Nephron (organoid): ENCODE results near the gene CCR5AS.

Experiments
- H3K27ac Mint-ChIP-seq, 3 experiments: 2 replicates each; pipeline ENCODE4 v1.8.0; 2020; ENCODE audit warnings: mixed read lengths in 3 of 3, mild to moderate bottlenecking in 2 of 3, moderate library complexity in 1 of 3
- H3K27me3 Mint-ChIP-seq: 2 replicates; pipeline ENCODE4 v1.8.0; 2021; ENCODE audit warnings: low read depth, mild to moderate bottlenecking, moderate library complexity, mixed read lengths
- H3K36me3 Mint-ChIP-seq: 2 replicates; pipeline ENCODE4 v1.8.0; 2020; ENCODE audit warnings: low read depth, mixed read lengths
- H3K4me1 Mint-ChIP-seq: 2 replicates; pipeline ENCODE4 v1.8.0; 2020; ENCODE audit warnings: mixed read lengths
- H3K4me3 Mint-ChIP-seq, 3 experiments: 2 replicates each; pipeline ENCODE4 v1.8.0; 2020; ENCODE audit warnings: mild to moderate bottlenecking in 3 of 3, mixed read lengths in 3 of 3, moderate library complexity in 2 of 3
- H3K9me3 Mint-ChIP-seq: 2 replicates; pipeline ENCODE4 v1.8.0; 2020; ENCODE audit warnings: mixed read lengths
- CTCF ChIP-seq, 3 experiments: fragments of 200-600 bp; sonication (generic); IDR thresholded peaks; one replicate each; pipeline ENCODE4 v1.5.0; 2021; ENCODE audit warnings: antibody characterized with exemption in 3 of 3; ENCODE audit not compliant: unreplicated experiment in 3 of 3

CCR5AS gene

GRCh38 chr3:46381625-46382024 is 25.2 kb downstream of the CCR5AS start:
- Mint-ChIP-seq H3K4me1 (peaks cover 13% of the 10 kb centered on the region), H3K4me3 (no peak overlapping the region), H3K27ac (no peak overlapping the region), H3K27me3 (peaks cover 19% of the 10 kb centered on the region), H3K9me3 (peaks cover 3% of the 10 kb centered on the region), H3K36me3 (no peaks in the 10 kb centered on the region)
- TF ChIP-seq CTCF (IDR thresholded peaks at IDR 0.05; ENCODE audit: unreplicated experiment in 3 of 3): no peak

- no peak overlapping the region for H3K27ac Mint-ChIP-seq
- H3K4me3 Mint-ChIP-seq: no peak overlapping the region
- TF ChIP-seq CTCF (IDR thresholded peaks at IDR 0.05; ENCODE audit: unreplicated experiment in 3 of 3): no peak
Observed at GRCh38 chr3:46380471-46381221, 26.2 kb downstream of the CCR5AS start.

GRCh38 chr3:46378426-46378942 is 28.4 kb downstream of the CCR5AS start:
- Mint-ChIP-seq H3K9me3 (no peaks in the 10 kb centered on the region), H3K4me3 (no peak overlapping the region), H3K27me3 (peaks cover 36% of the 10 kb centered on the region), H3K4me1 (peaks cover 13% of the 10 kb centered on the region), H3K36me3 (no peaks in the 10 kb centered on the region), H3K27ac (no peak overlapping the region)
- TF ChIP-seq CTCF (IDR thresholded peaks at IDR 0.05; ENCODE audit: unreplicated experiment in 3 of 3): peak; percentile 61 to 66 (median 61)

More at GRCh38 chr3:46380471-46381221, 26.2 kb downstream of the CCR5AS start:
- H3K4me1 Mint-ChIP-seq: peaks cover 13% of the 10 kb centered on the region
- peaks cover 24% of the 10 kb centered on the region for H3K27me3 Mint-ChIP-seq
- H3K36me3 Mint-ChIP-seq: no peaks in the 10 kb centered on the region
- H3K9me3 Mint-ChIP-seq: no peaks in the 10 kb centered on the region

- Mint-ChIP-seq H3K27me3 (peaks cover 44% of the 10 kb centered on the region), H3K9me3 (no peaks in the 10 kb centered on the region), H3K36me3 (no peaks in the 10 kb centered on the region), H3K4me3 (no peak overlapping the region), H3K4me1 (peaks cover 10% of the 10 kb centered on the region), H3K27ac (no peak overlapping the region)
- TF ChIP-seq CTCF (IDR thresholded peaks at IDR 0.05; ENCODE audit: unreplicated experiment in 3 of 3): no peak
Observed at GRCh38 chr3:46375814-46376213, 31.1 kb downstream of the CCR5AS start.

- Mint-ChIP-seq H3K27ac (no peak overlapping the region), H3K9me3 (no peaks in the 10 kb centered on the region), H3K4me1 (peaks cover 10% of the 10 kb centered on the region), H3K36me3 (no peaks in the 10 kb centered on the region), H3K4me3 (no peak overlapping the region), H3K27me3 (peaks cover 47% of the 10 kb centered on the region)
- no peak for TF ChIP-seq CTCF (IDR thresholded peaks at IDR 0.05; ENCODE audit: unreplicated experiment in 3 of 3)
Observed at GRCh38 chr3:46375218-46375617, 31.6 kb downstream of the CCR5AS start.

GRCh38 chr3:46374755-46375154 is 32.1 kb downstream of the CCR5AS start:
- Mint-ChIP-seq H3K36me3 (no peaks in the 10 kb centered on the region), H3K27ac (no peak overlapping the region), H3K4me1 (peaks cover 10% of the 10 kb centered on the region), H3K4me3 (no peak overlapping the region), H3K9me3 (no peaks in the 10 kb centered on the region), H3K27me3 (peaks cover 47% of the 10 kb centered on the region)
- TF ChIP-seq CTCF (IDR thresholded peaks at IDR 0.05; ENCODE audit: unreplicated experiment in 3 of 3): no peak
